Activated naive CD4-positive, alpha-beta T cell treated with anti-CD3 and anti-CD28 coated beads, Interleukin-2, amount 50 U/mL, for 72 hours (primary cell): ENCODE results near the gene GRAMD1B. TPM values are rescaled to one million over a fixed set of nuclear protein-coding genes. Genes with fewer than 3 reads are reported as not detected.

Source experiments
- ATAC-seq, 2 donors: fragments of 150-1000 bp; cut with Tn5 transposase; 2 replicates each; pipeline ENCODE4 v1.10.0; 2021; ENCODE audit warnings: mild to moderate bottlenecking in 2 of 2, moderate library complexity in 2 of 2
- DNase-seq, 2 donors: peaks; one replicate each; pipeline ENCODE4 v3.0.0; 2021 to 2022; ENCODE audit warnings: low spot score in 2 of 2
- H3K27ac Mint-ChIP-seq, 2 donors: one replicate each; pipeline ENCODE4 v1.8.0; 2022; ENCODE audit warnings: mild to moderate bottlenecking in 2 of 2, mixed read lengths in 2 of 2
- H3K36me3 Mint-ChIP-seq, 2 donors: one replicate each; pipeline ENCODE4 v1.8.0; 2022; ENCODE audit warnings: mixed read lengths in 2 of 2
- H3K9me3 Mint-ChIP-seq, 2 donors: one replicate each; pipeline ENCODE4 v1.8.0; 2022; ENCODE audit warnings: mixed read lengths in 2 of 2
- total RNA-seq, 2 donors: library from RNA; stranded (reverse); gene quantifications; one replicate each; pipeline ENCODE4 v1.2.3, GENCODE V29; 2022

Gene GRAMD1B
- total RNA-seq, 2 donors from 2014 or later, result 36.7 to 66.2 TPM

DNA sequence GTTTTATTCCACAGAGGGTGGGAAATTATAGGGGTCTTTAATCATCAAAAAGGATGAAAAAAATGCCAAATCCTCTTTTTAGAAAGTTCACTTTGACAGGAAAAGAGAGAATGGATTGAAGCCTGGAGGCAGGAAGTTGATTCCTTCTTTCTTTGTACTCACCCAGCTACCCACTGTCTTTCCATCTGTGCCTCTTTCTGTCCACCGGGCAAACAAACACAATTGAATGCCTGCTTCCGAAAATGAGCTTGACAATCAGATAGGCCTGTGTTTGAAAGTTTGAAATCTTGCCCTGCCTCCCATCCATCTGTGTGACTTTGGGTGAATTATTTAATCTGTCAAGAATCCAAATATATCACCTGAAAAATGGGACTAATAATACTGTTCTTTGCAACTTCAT is 143.2 kb downstream of the GRAMD1B start:
- no peak for ATAC-seq
- no peak for DNase-seq
- H3K36me3 Mint-ChIP-seq, result no peaks in the 10 kb centered on the region
- H3K9me3 Mint-ChIP-seq, result no peaks in the 10 kb centered on the region
- H3K27ac Mint-ChIP-seq, result no peak overlapping the region

DNA sequence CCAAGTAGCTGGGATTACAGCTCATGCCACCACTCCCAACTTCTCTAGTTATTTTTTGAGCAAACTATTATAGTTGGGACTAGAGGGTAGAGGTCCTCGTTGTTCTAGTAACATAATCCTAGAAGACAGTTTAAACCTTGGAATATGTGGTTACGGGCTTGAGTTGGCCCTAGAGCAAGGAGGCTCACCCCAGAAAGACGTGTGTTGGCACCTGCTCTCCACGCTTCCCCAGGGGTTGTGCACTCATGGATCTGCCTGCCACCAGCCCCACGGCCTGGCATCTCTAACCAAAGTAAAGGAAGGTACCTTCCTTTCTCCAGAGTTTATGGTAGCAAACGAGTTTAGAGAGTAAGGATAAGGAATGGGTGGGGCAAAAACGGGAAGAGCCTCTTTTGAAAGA is 145.4 kb downstream of the GRAMD1B start:
- no peak for DNase-seq
- no peak overlapping the region for H3K27ac Mint-ChIP-seq
- H3K36me3 Mint-ChIP-seq, result no peaks in the 10 kb centered on the region
- H3K9me3 Mint-ChIP-seq, result no peaks in the 10 kb centered on the region
- ATAC-seq, result no peak

DNA sequence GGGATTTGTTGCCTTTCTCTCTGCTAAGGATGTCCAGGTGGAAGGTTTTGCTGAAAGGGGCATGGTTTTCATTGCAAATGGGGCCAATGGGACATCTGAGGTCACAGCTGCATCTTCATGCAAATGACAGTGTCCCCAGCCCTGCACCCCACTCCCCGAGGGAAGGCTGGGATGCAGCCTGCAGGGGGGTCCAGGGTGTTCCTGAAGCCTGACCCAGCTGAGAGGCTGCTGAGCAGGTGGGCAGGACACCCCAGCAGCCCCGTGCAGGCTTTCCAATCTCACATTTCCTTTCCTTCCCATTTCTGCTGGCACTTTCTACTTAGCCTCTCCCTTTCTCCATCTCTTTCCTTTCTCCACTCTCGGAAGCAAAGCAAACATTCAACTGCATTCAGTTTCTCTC is 146.0 kb downstream of the GRAMD1B start:
- Mint-ChIP-seq H3K36me3 (no peaks in the 10 kb centered on the region), H3K9me3 (no peaks in the 10 kb centered on the region), H3K27ac (no peak overlapping the region)
- ATAC-seq (no peak), DNase-seq (no peak)

DNA sequence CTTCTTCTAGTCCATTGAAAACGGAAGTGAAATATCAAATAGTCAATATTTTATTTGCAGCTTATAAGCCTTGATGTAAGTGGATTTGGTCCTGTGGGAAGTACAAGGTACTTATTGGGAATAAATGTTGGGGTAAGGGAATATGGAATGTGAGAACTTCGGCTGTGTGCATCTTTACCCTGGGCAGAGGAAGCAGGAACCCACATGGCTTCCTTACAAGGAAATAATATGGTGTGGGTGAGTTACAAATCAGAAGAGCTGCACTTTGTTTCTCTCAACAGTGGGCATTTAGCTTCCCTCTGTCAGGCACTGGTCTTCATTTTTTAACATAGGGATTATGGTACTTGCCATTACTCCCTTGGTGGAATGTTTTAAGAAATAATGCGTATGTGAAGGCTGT is 146.4 kb downstream of the GRAMD1B start:
- Mint-ChIP-seq H3K9me3 (no peaks in the 10 kb centered on the region), H3K36me3 (no peaks in the 10 kb centered on the region), H3K27ac (no peak overlapping the region)
- ATAC-seq (no peak), DNase-seq (no peak)

DNA sequence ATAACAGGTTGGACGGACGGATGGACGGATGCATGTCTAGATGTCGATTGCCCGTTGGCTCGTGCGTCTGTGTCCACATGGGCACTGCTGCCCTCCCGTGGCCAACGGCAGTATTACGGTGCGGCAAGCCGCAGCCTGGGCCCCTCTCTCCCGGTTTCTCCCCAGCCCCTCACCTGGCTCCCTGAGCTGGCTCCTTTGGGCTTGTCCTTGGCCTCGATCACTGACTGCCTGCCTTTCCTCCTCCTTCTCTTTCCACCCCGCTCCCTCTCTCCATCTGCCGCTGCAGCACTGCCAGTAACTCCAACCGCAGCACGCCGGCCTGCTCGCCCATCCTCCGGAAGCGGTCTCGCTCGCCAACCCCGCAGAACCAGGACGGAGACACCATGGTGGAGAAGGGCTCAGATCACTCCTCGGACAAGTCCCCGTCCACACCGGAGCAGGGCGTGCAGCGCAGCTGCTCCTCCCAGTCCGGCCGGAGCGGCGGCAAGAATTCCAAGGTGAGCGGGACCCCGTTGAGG is 147.1 kb downstream of the GRAMD1B start:
- DNase-seq (peak; percentile 64 to 81), ATAC-seq (peak; percentile 45 to 61)
- H3K27ac Mint-ChIP-seq, result no peak overlapping the region
- no peaks in the 10 kb centered on the region for H3K36me3 Mint-ChIP-seq
- H3K9me3 Mint-ChIP-seq, result no peaks in the 10 kb centered on the region

DNA sequence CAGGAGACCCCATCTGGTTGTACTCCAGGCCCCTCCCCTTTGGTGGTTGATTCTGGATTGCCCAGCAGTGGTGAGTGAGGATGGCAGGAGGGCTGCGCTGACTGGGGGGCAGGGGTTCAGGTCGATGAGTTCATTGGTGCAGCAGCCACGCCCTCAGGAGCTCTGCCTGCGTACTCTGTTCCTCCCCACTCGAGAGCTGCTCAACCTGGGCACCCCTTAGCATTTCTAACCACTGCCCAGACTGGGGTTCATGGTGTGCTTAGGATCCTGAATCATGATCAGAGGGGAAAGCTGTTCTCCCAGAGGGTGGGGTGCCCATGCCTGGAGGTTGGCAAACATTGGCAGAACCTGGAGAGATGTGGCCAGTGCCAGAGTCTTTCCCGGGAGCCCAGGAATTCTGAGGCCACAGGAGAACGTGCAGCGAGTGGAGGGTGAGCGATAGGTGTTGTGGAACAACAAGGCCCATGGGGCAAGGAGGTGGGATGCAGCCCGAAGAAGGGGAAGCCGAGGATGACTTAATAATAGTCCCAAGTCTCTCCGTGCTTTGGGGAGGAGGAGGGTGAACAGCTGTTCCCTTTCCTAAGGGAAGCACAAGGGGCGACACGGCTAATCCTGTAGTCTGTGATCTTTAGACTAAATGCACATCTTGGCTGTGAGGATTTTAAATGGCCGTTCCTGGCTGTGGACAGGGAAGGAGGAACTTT is 148.9 kb downstream of the GRAMD1B start:
- no peaks in the 10 kb centered on the region for H3K36me3 Mint-ChIP-seq
- ATAC-seq, result no peak
- no peaks in the 10 kb centered on the region for H3K9me3 Mint-ChIP-seq
- no peak overlapping the region for H3K27ac Mint-ChIP-seq
- no peak for DNase-seq

DNA sequence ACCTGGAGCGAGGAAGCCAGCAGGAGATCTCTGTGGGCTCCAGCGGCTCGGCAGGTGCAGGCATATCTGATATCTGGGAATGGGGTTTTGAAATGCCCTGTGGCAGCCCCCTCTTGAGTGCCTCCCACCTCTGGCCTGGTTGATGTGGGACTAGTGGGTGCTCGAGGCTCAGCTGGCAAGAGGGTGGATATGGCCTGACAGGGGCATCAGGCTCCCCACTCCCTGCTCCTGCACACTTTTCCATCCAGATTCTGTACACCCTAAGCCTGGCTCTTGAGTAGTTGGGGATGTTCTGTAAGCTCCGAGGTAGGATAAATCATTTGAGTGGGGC is 149.4 kb downstream of the GRAMD1B start:
- DNase-seq, result no peak
- Mint-ChIP-seq H3K27ac (no peak overlapping the region), H3K9me3 (no peaks in the 10 kb centered on the region), H3K36me3 (no peaks in the 10 kb centered on the region)
- no peak for ATAC-seq

DNA sequence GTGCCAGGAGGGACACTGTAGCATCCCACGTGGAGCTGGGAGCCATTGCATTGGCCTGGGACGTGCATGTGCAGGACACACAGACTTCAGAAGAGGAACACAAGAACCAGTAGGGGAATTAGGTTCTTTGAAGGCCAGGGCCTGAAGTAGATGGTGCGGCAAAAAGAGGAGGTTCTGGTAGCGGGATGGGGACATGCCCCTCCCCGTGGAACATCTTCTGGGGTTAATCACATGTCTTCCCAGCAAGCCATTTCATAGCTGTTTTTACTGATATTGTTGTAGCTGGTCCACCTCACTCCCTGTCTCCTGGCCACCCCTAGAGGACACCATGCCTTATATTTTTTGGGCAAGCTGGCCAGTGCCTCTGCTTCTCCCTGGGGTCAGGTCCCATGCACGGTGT is 150.1 kb downstream of the GRAMD1B start:
- Mint-ChIP-seq H3K36me3 (no peaks in the 10 kb centered on the region), H3K9me3 (no peaks in the 10 kb centered on the region), H3K27ac (no peak overlapping the region)
- peak in 1 of 2 donors; percentile 14 for ATAC-seq
- DNase-seq, result no peak

DNA sequence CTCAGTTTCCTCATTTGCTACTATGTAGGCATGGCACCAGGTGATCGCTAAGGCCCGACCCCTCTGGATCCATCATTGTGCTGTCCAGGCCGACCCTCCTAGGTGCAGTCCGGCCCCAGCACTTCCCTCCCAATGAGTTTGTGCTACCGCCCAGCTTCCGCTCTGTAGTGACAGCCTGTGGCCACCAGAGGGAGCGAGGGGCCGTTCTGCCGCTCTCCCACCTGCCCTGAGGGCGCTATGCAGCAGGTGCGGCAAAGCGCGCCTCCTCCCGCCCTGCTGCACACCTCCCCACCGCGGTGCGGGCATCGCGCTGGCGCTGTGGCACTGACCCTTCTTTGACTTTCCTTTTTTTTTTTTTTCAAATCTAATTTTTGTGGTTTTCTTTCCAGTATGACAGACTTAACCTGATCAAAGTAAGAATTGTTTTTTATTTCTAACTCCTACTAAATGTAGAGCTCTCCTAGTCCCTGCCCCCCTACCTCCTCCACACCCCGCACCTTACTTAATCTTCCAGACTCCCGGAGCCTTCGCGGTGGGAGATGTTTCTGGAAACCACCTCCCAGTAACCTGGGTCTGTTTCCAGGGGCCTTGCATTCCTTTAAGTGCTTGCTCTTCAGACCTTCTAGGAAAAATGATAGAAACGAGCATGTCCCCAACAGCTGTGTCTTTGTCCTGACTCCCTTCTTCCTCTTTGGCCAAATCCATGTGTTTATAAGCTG is 150.6 kb downstream of the GRAMD1B start:
- DNase-seq (peak in 1 of 2 donors; percentile 76), ATAC-seq (peak; percentile 84 to 85)
- Mint-ChIP-seq H3K9me3 (no peaks in the 10 kb centered on the region), H3K36me3 (no peaks in the 10 kb centered on the region), H3K27ac (no peak overlapping the region)

DNA sequence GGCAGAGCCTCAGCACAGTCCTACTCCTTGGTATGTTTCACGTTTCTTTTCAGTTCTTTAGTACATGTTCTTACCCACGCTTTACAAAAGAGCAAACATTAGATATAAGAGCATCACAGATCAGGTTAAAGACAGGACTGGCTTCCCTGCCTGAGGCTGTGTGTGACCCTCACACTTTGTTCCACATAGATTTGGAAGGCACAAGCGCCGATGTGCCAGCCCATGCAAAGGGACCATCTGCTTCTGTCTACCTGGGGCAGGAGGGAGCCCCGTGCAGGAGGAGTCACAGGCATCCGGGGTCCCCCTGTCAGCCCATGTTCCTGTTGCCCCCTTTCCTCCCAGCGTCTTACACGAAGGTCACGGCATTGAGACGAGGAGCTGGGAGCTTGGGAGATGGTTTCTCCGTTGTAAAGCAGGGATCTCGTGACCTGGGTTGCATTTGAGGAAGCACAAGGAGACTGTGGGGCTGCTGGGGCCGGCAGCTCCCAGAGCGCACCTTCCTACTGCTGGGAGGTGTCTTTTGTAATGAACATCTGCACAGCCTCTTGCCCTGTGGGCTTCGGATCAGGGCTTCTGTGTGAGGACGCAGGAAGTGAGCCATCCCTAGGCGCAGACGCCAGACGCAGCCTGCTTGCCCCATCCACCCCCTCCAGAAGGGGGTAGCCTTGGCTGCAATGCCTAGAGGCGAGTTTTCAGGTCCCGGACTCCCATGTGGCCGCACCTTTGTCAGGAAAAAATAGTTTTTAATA is 151.8 kb downstream of the GRAMD1B start:
- H3K9me3 Mint-ChIP-seq, result no peaks in the 10 kb centered on the region
- ATAC-seq (no peak), DNase-seq (no peak)
- no peak overlapping the region for H3K27ac Mint-ChIP-seq
- H3K36me3 Mint-ChIP-seq, result no peaks in the 10 kb centered on the region

DNA sequence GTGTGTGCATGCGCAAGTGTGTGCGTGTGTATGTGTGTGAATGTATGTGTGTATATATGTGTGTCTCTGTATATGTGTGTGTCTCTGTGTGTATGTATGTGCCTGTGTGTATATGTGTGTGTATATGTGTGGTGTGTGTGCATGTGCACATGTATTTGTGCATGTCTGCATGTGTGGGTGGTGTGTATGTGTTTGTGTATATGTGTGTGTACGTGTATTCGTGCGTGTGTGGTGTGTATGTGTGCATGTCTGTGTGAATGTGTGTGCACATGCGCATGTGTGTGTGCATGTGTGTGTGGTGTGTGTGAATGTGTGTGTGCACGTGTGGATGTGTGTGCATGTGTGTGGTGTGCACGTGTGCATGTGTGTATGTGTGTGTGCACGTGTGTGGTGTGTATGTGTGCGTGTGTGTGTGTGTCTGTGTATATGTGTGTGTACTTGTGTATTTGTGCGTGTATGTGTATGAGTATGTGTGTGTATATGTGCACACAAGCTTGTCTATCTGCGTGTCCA is 153.0 kb downstream of the GRAMD1B start:
- no peak for DNase-seq
- no peak for ATAC-seq
- Mint-ChIP-seq H3K36me3 (no peaks in the 10 kb centered on the region), H3K9me3 (no peaks in the 10 kb centered on the region), H3K27ac (no peak overlapping the region)

DNA sequence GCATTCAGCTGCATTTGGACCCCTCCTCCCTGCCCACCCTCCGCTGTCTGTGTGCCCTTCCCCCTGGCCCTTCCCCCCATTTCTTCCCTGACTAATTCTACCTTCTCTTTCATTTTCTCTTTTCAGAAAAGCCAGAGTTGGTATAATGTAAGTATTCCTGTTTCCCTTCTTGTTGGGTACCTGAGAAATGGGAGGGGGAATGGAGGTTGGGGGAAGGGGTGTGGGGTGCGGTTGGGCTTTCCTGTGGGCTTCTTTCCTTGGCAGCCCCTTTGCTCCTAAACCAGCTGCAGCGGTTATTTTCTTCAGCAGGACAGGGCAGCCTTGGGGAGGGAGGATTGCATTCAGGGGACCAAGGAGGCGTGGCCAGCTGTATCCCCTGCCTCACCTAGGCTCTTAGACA is 154.1 kb downstream of the GRAMD1B start:
- Mint-ChIP-seq H3K27ac (no peak overlapping the region), H3K9me3 (no peaks in the 10 kb centered on the region), H3K36me3 (no peaks in the 10 kb centered on the region)
- ATAC-seq, result no peak
- DNase-seq, result no peak

DNA sequence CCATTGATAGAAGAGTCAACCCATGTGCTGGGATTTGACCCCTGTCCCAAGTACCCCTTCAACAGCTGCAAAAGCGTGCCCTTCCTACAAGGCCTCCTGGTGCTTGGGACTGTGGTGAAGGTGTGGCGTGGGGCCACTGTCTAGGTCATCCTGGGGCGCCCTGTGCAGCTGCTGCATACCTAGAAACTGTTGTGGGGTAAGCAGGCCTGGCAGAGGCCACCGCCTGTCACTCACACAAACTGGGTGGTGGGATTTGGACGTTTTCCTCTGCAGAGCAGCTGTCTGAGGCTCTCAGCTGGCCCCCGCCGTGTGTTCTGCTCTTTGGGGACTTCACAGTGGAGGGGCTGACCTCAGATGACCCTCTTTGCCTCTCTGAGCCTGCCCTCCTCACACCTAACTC is 154.7 kb downstream of the GRAMD1B start:
- Mint-ChIP-seq H3K27ac (no peak overlapping the region), H3K9me3 (no peaks in the 10 kb centered on the region), H3K36me3 (no peaks in the 10 kb centered on the region)
- no peak for ATAC-seq
- DNase-seq, result no peak

DNA sequence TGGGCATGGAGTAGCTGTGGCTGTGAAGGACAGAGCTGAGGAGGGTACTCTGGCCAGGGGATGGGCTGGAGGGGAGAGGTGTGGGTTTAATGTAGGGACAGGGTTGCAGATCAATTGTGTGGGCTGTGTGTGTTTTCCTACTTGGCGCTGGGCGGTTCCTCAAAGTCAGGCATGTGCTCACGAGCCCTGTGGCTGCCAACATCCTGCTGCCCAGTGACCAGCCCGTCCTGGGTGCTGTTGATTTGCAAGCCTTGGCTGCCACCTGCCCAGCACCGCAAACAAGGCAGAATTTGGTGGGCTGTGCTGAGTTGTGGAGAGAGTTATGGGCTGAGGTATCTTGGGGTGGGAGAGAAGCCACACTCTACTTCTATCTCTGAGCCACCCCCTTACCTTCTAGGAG is 155.1 kb downstream of the GRAMD1B start:
- DNase-seq, result no peak
- ATAC-seq, result no peak
- Mint-ChIP-seq H3K27ac (no peak overlapping the region), H3K36me3 (no peaks in the 10 kb centered on the region), H3K9me3 (no peaks in the 10 kb centered on the region)

DNA sequence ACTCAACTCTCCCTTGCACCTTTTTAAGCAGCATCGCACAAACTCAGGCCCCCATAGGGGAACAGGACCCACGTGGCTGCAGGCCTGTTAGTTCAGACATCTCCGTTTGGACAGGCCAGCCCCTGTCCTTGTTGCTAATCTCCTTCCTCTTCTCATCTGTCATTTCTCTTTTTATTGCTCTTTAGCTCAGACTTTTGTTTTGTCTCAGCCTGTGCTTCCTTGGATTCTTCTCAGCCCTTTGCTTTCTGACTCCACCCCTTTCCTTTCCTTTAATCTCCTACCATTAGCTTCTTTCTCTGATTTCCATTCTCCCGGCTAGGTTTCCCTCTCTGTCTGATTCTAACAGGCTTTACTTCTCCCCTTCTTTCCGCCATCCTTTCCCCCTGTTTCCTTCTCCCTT is 155.6 kb downstream of the GRAMD1B start:
- no peak overlapping the region for H3K27ac Mint-ChIP-seq
- no peak for ATAC-seq
- no peak for DNase-seq
- no peaks in the 10 kb centered on the region for H3K36me3 Mint-ChIP-seq
- no peaks in the 10 kb centered on the region for H3K9me3 Mint-ChIP-seq

DNA sequence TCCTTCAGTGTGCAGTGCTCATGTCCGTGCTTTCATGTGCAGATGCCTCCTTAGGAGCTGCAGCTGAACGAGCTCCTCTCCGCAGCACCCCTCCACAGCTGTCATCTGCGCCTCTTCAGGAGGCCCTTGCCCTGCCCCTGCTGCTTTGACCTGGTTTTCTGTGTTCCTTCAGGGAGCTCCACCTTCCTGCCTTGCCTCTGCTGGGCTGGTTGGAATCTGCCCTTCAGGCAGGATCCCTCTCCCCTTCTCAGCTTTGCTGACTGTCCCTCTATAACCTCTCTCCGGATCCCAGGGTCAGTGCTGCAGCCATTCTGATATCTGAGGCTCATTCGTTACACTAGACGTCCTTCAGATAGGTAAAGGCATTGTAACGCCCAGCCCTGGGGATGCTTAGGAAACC is 156.5 kb downstream of the GRAMD1B start:
- no peaks in the 10 kb centered on the region for H3K9me3 Mint-ChIP-seq
- H3K36me3 Mint-ChIP-seq, result no peaks in the 10 kb centered on the region
- no peak overlapping the region for H3K27ac Mint-ChIP-seq
- DNase-seq (no peak), ATAC-seq (no peak)

DNA sequence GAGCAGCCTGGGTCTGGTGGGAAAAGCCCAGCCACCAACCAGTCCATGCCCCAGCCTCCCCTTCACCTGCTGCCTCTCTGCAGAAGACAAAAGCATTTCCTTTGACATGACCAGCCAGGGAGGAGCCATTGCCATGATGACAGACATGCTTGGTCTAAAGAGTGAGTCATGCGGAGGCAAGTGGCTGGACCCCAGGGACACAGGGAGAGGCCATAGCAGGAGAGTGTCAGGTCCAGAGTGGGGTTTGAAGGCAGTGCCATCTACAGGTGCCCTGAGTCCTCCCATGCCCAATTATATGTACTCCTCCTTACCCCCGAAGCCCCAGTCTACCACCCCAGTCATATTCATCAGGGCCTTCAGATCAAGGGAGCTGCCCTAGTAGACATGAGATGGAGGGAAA is 157.0 kb downstream of the GRAMD1B start:
- H3K36me3 Mint-ChIP-seq, result no peaks in the 10 kb centered on the region
- peak overlapping the region in 1 of 2 donors; percentile 9 for H3K27ac Mint-ChIP-seq
- H3K9me3 Mint-ChIP-seq, result no peaks in the 10 kb centered on the region
- ATAC-seq, result peak in 1 of 2 donors; percentile 11
- no peak for DNase-seq
